Suppressor macrophage treated with lipopolysaccharide for 1 hour (primary cell): Measurements from ENCODE around the gene IBA57.
A peak's percentile ranks its signal among the peaks of the same experiment; 100 is the strongest.

Source experiments
- DNase-seq, 3 donors: peaks; one replicate each; pipeline ENCODE4 v3.0.0-alpha.2; 2020 to 2022

IBA57 gene

DNA sequence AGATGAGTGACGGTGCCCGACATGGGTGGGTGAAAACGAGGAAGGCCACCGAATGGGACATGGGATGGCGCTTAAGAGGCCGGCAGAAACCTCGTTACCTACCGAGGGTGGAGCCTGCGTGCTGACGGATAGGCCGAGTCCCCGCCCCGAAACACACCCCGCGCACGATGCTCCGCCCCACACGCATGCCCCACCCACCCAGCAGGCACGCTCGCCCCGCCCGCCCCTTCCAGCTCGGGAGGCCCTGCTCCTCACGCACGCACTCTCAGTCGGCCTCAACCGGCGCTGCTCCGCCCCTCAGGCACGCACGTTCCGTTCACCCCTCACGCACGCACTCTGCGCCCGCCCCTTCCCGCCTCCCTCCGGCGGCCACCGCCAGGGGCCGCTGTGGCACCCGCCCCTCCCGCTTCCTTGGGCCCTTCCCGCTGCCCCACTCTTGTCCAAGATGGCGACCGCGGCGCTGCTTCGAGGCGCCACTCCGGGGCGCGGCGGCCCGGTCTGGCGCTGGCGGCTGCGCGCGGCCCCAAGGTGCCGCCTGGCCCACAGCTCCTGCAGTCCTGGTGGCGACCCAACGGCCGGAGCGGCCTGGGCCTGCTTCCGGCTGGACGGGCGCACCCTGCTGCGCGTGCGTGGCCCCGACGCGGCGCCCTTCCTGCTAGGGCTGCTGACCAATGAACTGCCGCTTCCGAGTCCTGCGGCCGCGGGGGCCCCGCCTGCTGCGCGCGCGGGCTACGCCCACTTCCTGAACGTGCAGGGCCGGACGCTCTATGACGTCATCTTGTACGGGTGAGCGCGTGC, at the start of gene IBA57:
TSS of gene IBA57 (plus strand) at position 433 of the 798 bp plus-strand sequence. CDS start at position 446, 13 bp downstream.
- DNase-seq = peak; percentile 99 to 100 (median 99)

DNA sequence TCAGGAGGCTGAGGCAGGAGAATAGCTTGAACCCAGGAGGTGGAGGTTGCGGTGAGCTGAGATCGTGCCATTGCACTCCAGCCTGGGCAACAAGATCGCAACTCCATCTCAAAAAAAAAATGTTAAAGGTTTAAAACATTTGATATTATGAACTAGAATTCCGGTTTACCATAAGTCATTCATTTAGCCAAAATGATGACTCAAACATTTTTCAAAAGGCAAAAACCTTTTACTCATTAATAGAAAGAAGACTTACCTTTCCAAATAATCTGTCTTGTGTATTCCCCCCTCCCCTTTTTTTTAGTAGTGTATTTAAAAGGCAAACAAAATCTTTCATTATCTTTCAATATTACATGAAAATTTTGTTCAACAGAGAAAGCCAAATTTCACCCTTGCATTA, 48.3 kb upstream of the IBA57 start:
- no peak for DNase-seq

DNA sequence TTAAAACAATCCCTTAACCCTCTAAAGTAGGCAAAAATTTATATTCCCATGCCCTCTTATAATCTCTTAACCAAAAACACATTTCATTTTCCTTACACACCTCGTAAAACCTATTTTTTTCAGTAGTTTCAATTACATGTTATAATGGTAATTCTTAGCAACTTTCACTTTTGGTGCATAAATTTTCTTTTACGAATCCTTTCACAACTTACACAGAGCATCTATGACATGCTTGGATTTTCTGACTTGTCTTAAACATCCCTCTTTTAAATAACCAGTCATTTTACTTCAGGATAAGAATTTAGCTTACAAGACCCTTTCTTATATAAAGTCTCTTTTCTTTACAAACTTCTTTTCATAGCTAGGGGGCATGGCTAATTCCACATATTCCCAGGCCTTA, 47.6 kb upstream of the IBA57 start:
- DNase-seq = no peak

- no peak for DNase-seq
Observed at GRCh38 chr1:228120351-228120750, 45.3 kb upstream of the IBA57 start.

- peak in 1 of 3 donors; percentile 45 for DNase-seq
Observed at GRCh38 chr1:228120857-228121489, 44.6 kb upstream of the IBA57 start.

DNA sequence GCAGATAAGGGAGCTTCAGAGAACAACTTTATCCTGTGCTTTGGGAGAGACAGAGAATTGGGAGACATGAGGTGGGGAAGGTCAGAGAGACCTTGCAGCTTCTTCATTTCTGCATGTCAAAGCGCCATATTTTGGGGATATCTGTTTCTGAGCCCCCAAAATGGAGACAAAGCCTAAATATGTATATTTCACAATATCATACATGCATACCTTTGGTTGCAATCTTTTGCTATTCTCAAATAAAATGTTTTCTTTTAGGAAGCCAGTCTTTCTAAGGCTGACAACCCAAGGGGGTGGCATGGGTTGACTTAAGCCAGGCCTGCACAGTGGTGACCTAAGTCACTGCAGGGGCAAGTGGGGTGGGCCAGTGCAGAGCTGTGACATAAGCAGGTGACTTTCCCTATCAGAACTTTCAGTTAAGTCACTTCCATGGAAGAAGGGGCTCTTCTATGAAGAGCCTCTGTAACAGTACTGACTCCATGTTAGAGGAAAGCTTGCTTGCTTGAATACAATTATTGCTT, 42.6 kb upstream of the IBA57 start:
- no peak for DNase-seq

- no peak for DNase-seq
Observed at GRCh38 chr1:228123505-228123904, 42.1 kb upstream of the IBA57 start.

GRCh38 chr1:228125185-228125584, 40.4 kb upstream of the IBA57 start:
- DNase-seq = no peak

- no peak for DNase-seq
Observed at GRCh38 chr1:228131766-228132165, 33.8 kb upstream of the IBA57 start.

DNA sequence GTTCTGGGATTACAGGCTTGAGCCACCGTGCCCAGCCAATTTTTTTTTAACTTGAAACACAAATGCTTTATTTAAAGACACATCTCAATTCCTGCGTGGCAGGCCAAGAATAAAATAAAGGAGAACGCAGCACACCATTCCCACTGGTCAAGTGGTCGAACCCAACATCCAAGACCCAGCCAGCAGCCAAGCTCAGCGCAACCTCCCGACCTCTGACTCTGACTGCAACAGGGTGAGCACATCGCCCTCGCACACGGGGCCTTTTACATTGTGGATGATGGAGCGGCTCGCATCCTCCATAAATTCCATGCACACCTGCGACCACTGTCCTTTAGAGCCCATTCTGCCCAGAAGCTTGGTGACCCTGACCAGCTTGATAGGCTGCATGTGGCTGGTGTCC, 31.0 kb upstream of the IBA57 start:
- DNase-seq = no peak

DNA sequence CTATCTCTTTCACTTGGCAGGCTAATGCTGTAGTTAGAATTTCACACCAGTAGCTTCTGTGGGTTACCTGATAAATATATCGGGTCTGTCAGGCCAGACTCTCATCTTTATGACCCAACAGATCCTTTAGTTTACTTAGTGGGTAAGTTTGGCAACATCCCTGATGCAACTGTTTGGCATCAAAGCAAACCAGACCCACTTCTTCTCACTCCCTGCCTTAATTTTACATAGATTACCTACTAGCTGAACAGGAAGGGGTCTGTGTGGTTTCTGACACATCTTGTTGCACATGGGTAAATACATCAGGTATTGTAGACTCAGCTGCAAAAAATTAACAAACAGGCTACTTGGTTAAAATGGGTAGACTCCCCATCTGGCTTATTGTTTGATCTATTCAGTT, 28.7 kb upstream of the IBA57 start:
- no peak for DNase-seq

DNA sequence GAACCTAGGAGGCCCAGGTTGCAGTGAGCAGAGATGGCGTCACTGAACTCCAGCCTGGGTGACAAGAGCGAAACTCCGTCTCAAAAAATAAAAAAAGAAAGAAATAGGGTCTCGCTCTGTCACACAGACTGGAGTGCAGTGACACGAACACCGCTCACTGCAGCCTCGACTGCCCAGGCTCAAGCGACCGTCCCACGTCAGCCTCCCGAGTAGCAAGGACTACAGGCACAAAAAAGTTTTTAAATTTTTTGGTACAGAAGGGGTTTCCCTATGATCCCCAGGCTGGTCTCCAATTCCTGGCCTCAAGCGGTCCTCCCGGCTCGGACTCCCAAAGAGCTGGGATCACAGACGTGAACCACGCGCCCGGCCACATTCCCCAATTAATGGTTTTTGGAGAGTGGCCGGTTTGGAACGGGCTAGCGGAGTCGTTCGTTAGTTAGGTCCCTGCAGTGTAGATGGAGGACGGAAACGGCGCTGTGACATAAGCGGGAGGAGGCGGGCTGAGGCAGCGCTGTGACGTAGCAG, 26.1 kb upstream of the IBA57 start:
- peak in 1 of 3 donors; percentile 25 for DNase-seq

- DNase-seq = peak; percentile 99 to 100 (median 100)
Observed at GRCh38 chr1:228139931-228140723, 25.5 kb upstream of the IBA57 start, which contains the start of gene GUK1. Gene GUK1 (plus strand): TSS chr1:228140279. CDS start chr1:228140303, 24 bp downstream.

- DNase-seq = peak in 1 of 3 donors; percentile 29
Observed at GRCh38 chr1:228140724-228141225, 24.8 kb upstream of the IBA57 start.

DNA sequence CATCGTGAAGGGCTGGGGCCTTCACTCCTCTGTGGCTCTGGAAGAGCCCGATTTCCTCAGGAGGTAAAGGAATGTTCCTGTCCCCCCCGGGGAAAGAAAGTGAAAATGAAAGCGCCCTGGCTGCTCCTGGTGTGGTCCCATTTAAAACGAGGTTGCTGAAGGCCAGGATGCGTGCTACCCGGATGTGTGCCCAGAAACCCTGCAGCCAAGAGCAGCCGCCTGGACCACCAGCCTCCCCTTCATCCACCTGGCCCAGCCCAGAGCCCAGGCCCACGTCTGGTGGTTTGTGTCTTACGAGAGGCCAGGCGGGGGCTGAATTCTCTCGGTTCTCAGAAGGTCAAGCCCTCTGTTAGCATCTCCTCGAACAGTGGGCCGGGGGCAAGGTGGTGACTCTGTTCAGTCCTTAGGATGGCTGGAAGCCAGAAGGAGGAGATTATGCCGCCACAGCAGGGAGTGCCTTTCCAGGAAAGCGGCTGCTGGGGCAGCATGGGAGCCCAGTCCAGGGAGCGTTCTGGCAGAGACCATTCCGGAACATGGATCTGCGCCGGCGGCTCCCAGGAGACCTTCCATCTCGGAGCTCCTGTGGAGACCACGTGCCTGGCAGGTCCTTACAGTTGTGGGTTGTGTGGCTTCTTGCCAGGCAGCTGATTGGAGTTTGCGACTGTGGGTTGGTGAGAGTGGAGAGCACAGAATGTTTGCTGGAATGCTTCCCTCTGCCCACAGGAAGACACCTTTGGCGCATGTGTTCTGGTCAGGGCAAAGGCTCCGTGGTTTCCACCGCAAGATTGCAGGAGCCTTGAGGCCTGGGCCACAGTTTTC, 24.2 kb upstream of the IBA57 start:
- peak in 2 of 3 donors; percentile 43 to 50 for DNase-seq

DNA sequence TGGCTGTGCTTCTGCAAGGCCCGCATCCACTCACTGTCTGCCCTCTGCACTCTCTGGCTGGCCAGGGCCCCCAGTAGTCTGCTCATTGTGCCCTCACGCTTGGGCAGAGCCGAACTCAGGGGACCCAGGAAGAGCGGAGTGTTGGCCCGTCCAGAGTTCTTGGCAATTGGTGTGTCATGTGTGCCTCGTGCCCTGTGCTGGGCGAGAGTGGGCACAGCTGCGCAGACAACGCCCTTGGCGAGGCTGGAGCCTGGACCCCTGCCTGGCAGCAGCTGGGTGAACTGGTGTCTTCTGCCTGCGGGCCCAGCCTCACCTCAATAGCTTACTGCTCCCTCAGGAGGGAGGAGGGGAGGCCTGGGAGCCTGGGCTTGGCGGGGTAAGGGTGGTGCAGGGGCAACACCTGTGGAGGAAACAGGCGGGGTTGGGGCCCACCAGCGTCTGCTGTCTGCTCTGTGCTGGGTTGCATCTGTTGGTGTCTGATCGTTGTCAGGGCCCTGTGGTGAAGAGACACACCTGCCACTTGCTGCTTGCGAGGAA, 23.4 kb upstream of the IBA57 start:
- DNase-seq = no peak

DNA sequence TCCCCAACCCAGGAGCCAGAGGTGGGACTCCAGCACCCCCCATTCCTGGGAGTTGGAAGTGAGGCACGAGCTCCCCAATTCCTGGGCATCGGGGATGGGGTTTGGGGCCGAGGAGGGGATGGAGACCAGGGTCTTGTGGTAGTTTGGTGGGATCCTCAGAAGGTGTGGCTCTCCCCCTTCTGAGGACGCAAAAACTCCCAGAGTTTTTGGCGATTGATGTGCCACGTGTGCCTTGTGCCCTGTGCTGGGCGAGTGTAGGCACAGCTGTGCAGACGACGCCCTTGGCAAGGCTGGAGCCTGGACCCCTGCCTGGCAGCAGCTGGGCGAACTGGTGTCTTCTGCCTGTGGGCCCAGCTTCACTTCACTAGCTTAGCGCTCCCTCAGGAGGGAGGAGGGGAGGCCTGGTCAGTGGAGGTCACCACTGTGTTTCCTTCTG, 22.9 kb upstream of the IBA57 start:
- no peak for DNase-seq

DNA sequence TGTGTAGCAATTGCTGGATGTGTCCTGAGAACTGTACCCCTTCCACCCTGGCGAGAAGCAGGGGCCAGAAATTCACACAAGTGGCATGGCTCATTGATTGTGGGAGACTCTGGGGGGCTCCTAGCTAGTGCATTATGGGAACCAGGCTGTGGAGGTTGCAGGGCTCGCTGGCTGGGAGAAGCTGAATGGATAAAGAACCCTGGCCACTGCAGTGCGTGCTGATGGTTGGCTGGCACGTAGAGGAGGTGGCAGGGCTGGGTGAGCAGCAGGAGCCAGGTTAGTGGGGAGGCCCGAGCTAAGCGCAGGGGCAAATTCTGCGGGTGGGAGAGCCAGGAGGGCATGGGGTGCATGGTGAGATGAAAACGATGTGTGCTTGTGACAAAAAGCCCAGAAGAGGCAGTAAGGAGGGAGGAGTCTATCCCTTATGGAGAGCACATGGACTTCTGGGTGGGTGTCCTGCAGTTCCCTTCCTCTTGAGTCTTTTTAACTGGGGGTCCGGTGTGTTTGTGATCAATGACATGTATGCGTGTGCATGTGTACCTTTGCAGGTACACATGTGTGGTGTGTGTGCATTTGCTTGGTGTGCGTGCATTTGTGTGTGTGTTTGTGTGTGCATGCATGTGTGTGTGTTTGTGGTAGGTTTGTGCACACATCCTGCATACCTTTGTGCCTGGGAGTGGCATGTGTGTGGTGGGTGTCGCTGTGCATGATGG, 22.0 kb upstream of the IBA57 start:
- no peak for DNase-seq

DNA sequence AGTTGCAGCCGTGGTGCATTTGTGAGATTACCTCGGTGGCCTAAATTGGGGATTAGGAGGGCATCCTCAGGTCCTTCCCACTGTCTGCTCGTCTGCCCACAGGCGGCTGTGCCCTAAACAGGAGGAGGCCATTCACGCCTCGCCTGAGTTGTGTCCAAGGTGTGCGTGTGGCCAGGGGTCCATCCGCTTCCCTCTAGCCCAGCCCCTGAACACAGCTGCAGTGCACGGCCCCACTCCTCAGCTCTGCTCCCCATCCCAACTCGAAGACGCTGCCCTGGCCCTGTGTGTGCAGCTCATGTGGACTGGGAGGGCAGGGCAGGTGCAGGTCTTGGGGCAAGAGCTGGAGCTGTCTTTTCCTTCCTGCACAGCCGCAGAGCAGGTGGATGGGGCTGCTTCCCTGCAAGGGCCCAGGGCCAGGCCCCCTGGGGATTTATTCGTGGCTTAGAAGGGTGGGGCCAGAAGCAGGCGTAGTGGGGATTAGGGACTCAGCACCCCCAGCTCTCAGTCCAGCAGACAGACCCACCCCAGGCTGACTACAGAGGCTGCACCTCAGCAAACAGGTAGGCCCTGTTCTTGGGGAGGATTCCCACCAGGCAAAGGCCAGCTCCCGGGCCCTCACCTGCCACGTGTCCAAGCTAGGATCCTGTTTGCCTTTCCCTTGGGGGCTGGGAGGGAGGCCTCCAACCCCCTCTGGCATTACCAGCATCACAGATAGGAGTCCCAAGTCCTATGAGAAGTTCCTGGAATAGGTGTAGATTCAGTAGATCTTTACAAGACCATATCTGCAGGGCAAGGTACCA, 21.2 kb upstream of the IBA57 start:
- no peak for DNase-seq

DNA sequence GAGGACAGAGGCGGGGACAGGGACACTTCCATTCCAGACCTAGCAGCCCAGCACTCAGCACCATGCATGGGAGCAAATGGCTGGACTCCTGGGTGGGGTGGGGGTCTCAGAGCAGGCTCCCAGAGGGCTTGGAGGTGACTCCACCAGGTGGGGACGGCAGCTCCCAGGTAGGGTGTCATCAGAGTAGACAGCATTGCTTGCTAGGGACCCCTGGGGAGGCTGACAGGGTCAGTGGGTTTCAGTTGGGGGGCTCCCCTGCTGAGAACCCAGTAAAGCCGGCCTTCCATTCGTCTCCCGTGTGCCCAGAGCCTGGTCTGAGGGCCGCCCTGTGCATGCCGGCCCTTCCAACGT, 20.6 kb upstream of the IBA57 start:
- no peak for DNase-seq
